Gastrocnemius medialis (tissue), 4 donors: ENCODE data around the gene ZNF197.

ENCODE experiments used
- CTCF ChIP-seq, 5 experiments: fragments of 450-650 bp in 3 of 5; fragments of 200-600 bp in 2 of 5; sonication (generic) in 2 of 5; IDR thresholded peaks in 4 of 5; conservative IDR thresholded peaks in 1 of 5; 1 replicate in 4 of 5; 2 replicates in 1 of 5; pipeline ENCODE4 v1.5.1; 2016 to 2019; ENCODE audit warnings: antibody characterized with exemption in 5 of 5, mild to moderate bottlenecking in 3 of 5, moderate library complexity in 3 of 5
- POLR2A ChIP-seq, 2 donors: fragments of 450-650 bp; IDR thresholded peaks; one replicate each; pipeline ENCODE4 v1.6.1; 2017; ENCODE audit warnings: antibody characterized with exemption in 2 of 2, mild to moderate bottlenecking in 2 of 2, moderate library complexity in 2 of 2

GRCh38 chr3:44685128-44685800, 60.4 kb downstream of the ZNF197 start:
- TF ChIP-seq CTCF (IDR thresholded peaks at IDR 0.05 in 4 of 5, conservative IDR thresholded peaks at IDR 0.05 in 1 of 5) = no peak
- no peak for TF ChIP-seq POLR2A (IDR thresholded peaks at IDR 0.05)
